ENCODE results near the gene OSBPL10.
"Not testable (repeated sequence)": the region's sequence is repeated elsewhere in the genome, so short reads cannot be mapped to it uniquely, and the experiment has no call there.

Gene OSBPL10

DNA sequence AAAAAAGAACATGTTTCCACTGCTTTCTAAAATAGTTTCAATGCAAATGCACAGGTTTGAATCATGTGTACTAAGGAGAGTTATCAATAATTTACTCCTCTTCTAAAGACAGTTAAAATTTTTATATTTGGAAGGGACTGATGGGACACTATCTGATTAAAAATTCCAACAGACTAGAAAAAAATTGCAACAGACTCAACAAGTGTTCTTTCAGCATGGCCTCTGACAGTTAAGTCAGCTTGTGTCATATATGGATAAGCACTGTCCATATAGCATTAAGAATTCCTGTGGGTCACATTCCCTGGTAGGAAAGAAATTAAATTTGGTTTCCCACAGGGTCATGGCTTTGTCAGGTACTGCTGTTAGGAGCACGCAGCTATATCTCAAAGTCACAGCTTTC is 96.8 kb downstream of the OSBPL10 start:
- no peak for DNase-seq

DNA sequence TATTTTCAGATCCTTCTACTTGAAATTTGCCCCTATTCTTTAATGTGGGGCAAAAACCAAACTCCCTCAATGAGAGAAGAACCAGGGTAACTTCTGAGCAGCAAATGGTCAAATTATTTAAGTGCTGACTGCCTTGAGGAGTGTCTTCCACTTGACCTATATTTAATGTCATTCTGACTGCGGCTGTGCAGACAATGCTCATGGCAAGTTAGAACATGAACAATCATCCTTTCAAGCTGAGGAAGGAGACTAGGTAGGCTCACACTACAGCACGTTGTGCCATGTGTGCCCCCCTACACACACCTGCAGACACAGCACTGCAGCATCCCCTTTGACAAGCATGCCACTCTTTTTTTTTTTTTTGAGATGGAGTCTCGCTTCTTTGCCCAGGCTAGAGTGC is 98.2 kb downstream of the OSBPL10 start:
- DNase-seq: no peak

DNA sequence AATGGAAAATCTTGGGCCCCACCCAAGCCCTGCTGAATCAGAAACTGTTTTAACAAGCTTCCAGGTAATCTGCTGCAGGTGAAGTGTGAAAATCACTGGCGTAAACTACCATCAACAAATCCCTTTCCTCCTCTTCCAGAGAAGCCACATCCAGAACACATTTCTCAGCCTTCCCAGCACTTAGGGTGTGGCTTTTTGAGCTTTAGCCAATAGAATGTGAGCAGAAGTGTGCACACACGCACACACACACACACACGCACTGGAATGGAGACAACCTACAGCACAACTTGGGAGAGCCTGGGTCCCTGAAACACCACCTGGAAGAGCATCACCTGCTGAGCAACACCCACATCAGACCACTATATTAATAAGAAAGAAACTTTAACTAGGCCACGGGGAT is 98.6 kb downstream of the OSBPL10 start:
- no peak for DNase-seq

DNA sequence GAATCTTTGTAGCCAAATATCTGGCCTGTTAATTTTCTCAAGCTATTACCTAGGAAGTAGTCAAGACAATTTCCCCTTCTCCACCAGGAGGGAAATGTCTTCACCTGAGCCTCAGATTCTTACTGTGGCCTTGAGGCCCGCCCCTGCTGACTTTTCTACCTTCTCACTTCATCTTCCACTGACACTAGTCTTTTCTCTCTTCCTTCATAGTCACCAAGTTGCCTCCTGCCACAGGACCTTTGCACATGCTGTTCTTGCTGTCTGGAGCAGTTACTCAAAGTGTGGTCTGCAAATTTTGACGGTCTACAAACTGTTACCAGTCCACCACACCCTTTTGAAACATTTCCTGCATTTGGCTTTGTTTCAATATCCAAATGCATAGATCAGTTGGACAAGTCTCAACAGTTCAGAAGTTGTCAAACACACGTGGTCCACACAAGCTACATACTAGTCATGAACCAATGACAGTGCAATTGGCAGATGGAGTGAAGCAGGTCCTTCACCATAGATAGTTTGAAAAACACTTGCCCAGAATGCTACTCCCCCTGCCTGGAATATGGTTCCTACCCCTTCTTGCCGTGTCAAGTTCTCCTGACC is 100.5 kb downstream of the OSBPL10 start:
- DNase-seq: no peak

DNA sequence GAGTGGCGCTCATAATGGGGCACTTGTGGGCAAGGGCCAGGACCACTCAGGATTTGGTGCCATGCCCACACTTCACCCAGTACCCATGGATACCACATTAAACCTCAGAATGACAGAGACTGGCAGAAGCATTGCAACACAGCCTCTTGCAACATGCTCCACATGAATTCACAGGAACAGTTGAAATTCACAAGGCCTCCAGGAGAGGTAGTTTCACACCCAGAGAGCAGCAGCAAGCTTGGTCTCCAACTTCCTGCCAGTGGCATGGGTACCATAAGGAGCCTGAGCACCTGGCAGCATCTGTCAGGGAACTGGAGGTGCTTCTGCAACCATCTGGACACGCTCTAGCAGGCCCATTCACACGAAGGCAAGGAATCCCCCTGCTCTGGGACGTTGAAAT is 101.0 kb downstream of the OSBPL10 start:
- no peak for DNase-seq

DNA sequence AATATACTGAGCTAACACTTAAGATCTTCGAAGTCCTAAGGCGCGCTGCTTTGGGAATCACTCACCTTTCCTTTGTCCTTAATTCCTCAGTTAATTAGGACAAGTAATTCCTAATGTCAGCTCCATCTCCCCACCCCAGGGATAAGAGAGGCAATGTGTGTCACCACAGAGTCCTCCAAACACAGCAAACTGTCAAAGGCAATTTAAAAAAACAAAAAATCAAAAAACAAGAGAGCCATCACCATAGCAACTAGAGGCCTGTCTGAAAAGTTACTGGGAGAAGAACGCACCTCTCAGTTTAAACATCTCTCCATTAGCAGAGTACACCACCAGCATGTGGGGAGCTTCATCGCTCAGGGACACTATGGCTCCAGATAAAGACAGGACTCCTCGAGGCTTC is 101.7 kb downstream of the OSBPL10 start:
- DNase-seq: no peak

DNA sequence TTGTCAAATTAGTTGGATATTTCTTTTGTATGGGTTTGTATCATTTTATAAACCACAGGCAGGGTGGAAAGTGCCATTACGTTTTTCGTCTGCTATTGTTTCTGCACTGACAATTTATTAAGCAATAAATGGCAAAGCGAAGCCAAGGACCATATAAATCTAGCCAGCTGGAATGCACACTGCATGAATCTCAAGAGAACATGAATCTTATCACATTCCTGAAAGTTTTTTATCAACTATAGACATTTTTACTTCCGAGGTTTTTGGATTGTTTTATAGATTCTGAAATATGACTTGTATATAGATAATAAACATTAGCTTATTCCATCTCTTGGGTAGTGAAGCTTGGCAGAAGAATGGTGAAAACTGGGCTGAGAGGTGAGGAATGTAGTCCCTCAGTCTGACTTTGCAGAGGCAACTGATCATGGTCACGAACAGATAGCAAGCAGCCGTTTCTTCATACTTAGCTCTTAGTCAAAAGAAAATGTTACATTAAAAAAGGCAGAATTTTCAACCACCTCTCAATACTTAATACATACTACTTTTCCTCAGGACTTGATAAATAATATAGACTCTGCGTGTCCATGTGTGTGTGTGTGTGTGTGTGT is 102.7 kb downstream of the OSBPL10 start:
- DNase-seq: no peak

DNA sequence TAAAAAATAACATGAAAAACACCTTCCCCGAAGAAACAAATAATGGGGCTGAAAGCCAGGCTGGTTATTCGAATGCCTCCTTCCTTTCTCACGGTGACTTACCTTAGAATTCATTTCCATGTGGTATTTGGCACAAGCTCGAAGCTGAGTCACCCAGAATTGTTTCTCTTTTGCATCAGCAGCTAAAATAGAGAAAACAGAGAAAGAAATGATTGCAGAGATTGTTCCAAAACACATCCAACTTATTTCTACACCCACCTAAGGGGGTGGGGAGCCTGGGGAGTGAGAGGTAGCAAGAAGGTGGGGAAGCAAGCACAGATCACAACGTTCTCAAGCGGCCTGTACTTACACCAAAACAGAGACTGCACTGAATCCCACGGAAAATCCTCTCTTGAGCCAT is 104.7 kb downstream of the OSBPL10 start:
- no peak for DNase-seq

DNA sequence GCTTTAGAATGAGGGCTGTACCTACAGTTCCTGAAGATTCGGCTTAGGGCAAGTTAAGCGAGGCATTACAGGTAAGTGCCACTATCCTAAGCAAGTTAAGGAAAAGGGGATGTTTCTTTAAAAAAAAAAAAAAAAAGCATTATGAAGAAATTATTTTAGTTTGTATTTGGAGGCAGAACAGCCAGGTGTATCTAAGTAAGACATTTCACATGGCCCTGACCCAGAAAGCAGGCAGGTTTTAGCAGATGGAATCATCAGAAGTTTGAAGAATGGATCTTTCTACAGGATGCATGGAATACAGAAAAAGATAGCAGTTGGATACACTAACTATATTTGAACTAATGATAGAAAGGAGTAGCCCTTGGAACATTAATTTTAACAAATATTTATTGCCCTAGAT is 105.6 kb downstream of the OSBPL10 start:
- DNase-seq: no peak

DNA sequence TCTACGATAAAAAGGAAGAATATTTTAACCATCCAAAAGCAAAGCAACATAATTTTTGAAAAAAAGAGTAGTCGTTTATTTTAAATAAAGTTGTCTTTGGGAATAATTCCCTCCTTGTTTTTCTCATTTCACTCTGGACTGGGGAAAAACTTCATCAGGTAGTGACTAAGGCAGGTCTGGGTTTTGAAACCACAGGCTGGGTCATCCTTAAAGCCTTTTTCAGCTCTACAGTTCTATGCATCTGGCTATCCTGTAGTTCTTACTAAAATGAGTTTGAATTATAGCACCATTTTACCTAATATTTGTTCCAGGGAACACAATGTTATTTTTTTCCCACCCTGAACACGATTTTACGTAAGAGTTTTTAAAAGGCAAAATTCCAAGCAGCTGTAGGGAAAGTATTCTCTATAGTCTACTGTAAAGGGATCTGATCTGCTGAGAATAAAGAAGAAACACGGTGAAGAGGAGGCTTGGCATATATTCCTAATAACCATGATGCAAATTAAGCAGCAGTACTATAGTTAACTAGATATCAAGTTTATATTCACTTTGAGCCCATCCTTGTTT is 107.7 kb downstream of the OSBPL10 start:
- no peak for DNase-seq

DNA sequence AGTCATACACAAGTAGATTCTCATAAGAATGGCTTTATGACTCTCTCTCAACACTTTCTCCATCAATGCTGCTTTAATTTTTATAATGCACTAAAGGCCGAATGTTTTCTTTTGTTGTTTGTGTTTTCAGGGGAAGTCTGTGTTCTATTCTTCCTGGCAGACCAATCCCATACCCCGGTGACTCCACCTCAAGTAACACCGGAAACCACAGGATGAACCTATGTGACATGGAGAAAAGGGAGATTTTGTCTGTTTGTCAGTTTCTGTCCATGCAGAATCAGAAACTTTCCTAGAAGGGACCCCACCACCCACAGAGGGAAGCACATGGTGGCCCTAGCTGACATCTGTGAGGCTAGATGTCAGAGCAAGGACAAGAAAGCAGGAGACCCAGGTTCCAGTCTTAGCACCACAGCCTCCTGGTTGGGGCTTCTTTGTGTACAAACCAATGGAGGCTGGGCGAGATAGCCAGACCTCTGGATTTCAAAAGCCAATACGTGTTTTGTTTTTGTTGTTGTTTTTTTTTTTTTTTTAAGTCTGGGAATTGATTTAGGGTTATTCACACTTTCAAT is 109.0 kb downstream of the OSBPL10 start:
- DNase-seq: no peak

DNA sequence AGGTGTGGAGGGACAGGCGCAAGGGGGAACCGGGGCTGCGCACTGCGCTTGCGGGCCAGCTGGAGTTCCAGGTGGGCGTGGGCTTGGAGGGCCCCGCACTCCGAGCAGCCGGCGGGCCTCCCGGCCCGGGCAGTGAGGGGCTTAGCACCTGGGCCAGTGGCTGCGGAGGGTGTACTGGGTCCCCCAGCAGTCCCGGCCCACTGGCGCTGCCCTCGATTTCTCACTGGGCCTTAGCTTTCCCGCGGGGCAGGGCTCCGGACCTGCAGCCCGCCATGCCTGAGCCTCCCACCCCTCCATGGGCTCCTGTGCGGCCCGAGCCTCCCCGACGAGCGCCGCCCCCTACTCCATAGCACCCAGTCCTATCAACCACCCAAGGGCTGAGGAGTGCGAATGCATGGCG is 111.0 kb downstream of the OSBPL10 start:
- not testable (repeated sequence) for DNase-seq

DNA sequence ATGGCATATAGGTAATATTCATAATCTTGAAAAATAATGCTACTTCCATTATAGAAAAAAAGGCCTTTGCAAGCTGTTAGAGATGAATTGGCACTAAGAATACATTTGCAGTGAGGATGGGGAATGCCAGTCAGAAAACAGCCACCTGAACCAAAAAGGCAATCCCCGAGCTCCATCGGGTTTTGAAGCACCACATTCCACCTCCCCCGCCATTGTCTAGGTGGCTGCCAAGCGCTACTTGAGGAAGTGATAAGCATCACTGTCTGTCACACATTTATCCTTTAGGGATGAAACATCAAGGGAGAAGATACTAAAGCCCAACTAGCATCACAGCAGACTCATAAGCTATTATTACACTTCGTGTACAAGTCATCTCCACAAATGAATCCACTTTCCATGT is 112.8 kb downstream of the OSBPL10 start:
- DNase-seq: no peak

DNA sequence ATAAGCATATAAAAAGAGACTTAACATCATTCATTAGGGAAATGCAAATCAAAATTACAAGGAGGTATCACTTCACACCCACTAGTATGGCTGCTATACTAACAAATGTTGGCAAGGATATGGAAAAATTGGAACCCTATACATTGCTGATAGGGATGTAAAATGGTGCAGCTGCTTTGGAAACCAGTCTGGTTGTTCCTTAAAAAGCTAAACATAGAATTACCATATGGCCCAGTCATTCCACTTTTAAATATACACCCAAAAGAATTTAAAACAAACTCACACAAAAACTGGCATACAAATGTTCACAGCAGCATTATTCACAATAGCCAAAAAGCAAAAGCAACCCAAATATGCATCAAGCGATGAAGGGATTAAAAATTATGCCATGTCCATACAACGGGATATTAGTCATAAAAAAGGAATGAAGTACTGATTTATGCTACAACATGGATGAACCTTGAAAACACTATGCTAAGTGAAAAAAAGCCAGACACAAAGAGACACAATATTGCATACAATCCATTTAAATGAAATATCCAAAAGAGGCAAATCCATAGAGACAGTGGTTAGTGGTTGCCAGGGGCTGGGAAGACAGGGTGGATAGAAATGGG is 118.3 kb downstream of the OSBPL10 start:
- DNase-seq: no peak

DNA sequence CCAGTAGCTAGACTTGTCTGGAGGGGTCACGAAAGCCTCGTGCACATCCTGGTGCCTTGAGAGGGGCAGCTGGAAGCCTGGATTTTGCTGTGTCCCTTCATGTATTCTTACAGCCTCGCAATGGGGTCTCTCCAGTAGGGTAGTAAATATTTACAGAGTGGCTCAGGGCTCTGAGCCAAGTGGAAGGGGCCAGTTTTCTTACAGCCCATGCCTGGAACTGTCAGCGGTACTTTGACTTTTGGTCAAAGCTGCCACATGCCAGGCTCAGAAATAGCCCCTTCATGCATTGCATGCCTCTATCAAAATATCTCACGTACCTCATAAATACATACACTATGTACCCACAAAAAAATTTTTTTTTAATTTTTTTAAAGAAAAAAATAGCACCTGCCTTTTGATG is 119.2 kb downstream of the OSBPL10 start:
- no peak for DNase-seq

DNA sequence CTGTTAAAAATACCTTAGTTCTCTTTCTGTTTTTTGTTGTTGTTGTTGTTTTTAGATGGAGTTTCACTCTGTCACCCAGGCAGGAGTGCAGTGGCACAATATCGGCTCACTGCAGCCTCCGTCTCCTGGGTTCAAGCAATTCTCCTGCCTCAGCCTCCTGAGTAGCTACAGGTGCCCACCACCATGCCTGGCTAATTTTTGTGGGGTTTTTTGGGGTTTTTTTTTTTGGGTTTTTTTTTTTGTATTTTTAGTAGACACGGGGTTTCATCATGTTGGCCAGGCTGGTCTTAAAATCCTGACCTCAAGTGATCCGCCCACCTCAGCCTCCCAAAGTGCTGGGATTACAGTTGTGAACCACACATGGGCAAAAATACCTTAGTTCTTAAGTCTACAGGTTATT is 120.4 kb downstream of the OSBPL10 start:
- not testable (repeated sequence) for DNase-seq

DNA sequence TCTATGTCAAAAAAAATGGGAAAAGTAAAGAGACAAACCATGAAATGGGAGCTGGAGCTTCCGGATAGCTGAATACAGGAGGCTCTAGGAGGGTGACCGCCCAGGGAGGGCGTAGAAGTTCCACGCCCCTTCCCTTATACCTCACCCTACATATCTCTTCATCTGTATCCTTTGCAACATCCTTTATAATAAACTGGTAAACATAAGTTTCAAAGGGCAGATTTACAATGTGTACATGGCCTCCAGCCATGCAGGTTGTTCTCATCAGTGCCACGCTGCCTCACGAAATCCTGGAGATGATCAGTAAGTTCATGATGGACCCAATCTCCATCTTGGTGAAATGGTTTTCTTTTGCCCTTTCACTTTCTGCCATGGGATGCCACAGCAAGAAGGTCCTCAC is 121.8 kb downstream of the OSBPL10 start:
- DNase-seq: no peak

DNA sequence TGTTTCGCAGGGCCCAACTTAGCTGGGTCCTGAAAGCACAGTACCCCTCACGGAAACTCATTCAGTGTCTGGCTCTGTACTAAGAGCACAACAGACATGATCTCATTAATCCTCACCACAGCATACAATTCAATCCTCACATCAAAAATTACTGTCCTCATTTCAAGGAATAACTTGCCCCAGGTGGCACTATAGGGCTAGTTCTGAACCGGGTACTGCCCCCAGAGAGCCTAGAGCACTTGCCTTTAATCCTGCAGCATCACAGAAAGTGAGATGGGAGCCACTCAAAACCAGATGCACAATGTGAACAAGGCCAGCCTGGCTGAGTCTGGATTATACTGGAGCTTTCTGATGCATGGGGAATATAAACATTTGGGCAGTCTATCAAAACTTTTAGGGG is 122.6 kb downstream of the OSBPL10 start:
- DNase-seq: no peak

DNA sequence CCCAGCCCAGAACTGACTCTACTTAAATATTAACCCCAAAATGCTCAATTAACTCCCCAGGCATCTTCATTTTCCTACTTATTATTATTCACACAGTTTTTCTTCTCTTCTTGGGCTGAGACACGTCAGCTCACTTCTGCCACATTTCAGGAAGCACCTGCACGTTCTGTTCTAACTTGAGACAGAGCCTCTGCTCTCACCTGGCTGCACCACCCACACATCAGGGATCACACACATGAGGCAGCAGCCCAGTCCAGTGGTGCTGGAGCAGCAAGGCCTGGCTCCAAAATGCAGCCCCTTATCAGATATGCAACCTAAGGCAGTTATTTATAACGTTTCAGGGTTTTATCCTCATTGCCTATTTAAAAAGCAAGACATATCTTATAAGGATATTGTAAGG is 127.5 kb downstream of the OSBPL10 start:
- DNase-seq: no peak

DNA sequence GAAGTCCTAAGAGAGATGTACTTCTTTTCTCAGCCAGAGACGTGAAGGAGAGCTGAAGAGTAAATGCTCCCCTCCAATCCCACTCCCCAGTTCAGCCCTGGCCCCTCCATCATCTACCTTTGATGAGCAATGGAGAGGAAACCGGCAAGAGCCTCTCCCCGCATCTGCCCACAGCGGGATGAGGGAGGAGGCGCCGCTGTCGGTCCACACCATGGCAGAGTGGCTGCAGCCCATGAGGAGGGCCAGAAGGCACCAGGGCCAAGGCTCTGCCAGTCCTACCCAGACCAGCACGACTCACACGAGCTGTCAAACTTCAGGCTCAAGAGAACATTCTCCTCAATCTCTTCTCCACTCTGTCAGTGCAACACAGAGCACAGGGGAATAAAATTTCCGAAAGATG is 129.8 kb downstream of the OSBPL10 start:
- no peak for DNase-seq

DNA sequence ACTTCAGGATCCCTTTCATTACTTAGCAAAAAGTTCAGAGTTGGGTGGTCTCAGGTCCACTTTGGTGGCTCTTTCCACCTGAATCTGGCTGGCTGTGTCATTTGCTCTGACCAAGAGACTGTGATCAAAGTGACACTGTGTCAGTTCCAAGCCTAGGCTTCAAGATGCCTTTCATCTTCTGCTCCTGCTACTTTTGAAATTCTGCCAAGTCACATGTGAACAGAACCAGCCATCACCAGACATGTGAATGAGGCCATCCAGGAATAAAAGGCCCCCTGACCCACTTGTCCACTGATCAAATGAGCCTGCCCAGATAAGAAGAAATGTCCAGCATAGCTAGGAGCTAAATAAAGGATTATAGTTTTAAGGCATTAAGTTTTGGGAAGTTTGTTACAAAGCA is 132.2 kb downstream of the OSBPL10 start:
- no peak for DNase-seq

DNA sequence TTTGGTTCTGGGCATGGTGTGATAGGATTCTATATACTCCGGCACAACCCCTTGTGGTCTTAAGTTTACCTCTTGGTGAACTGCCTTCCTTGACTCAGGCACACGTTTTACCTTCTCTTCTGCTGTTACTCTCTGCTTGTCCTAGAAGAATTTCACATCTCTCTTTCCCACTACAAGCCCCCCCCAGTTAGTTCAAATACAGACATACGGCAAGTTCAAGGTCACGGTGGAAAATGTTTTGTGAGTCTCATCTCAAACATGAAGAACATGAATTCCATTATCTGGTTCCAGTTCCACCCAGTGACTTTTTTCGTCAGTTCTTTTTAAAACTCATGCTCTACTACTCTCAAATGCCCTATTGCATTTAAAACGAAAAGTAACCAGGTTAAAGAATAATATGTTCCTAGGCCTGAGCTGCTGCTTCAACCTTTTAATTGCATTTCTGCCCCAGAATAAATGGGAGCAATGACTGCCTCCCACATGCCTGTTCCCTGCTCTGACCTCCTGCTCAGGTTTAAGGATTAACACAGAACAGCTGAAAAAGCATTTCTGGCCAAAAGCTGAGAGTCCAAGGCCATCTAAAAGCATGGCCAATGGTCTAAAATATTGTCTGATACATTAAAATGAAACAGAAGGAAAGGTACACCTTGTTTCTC is 132.8 kb downstream of the OSBPL10 start:
- DNase-seq: no peak

DNA sequence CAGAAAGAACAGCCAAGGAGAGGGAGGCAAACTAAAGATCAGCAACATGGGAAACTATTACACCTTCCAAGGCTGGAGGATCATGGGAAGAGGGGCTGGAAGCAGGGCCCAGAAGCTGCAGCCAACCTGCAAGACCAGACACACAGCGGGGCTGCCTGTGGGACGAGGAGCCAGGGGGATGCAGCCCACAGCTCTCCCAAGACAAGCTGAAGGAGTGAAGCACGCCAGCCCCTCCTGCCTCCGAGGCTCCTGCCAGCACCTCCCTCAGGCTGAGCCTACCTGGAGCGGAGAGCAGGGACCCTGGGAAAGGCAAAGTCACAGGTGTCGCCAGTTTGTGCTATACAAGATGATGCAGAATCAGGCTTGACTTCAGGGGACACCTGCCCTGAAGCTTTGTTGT is 133.3 kb downstream of the OSBPL10 start:
- no peak for DNase-seq

DNA sequence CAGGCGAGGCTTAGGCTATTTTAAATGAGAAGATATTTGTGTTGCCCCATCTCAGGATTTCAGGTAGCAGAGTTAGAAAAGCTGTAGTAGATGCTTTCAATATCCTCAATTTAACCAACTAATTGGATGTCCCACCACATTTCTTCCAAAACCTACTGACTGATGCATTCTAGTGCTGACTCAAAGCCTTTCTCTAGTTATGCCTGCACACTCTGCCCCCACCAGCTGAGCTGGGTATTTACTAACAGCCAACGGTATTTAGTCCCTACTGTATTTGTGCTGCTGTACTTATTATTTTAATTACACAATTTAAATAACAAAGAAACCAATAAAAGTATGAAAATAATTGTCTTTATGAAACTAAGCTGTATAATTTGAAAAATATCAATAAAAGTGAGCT is 139.5 kb downstream of the OSBPL10 start:
- DNase-seq: no peak
